Uterus (tissue), 4 donors: ENCODE data around the gene NCAM2. TPM values are rescaled to one million over a fixed set of nuclear protein-coding genes. Genes with fewer than 3 reads are reported as not detected.

Source experiments
- DNase-seq, 2 donors: peaks; one replicate each; pipeline ENCODE4 v3.0.0-alpha.2; 2019 to 2020
- H3K27ac ChIP-seq, 2 donors: fragments of 200-600 bp; sonication (generic); 1 replicate in 1 of 2; 2 replicates in 1 of 2; pipeline ENCODE4 v1.5.1; 2016 to 2018
- H3K27me3 ChIP-seq, 2 donors: fragments of 200-600 bp; sonication (generic); one replicate each; pipeline ENCODE4 v1.5.1; 2018 to 2019; ENCODE audit warnings: control low read depth in 1 of 2
- H3K36me3 ChIP-seq, 2 donors: fragments of 200-600 bp; sonication (generic); one replicate each; pipeline ENCODE4 v1.5.1; 2019; ENCODE audit warnings: control low read depth in 1 of 2
- H3K4me1 ChIP-seq, 2 donors: fragments of 200-600 bp; sonication (generic); one replicate each; pipeline ENCODE4 v1.5.1; 2018 to 2019; ENCODE audit warnings: control low read depth in 1 of 2
- H3K4me3 ChIP-seq, 2 donors: fragments of 200-600 bp; sonication (generic); 1 replicate in 1 of 2; 2 replicates in 1 of 2; pipeline ENCODE4 v1.5.1; 2018 to 2019; ENCODE audit warnings: mild to moderate bottlenecking in 1 of 2
- H3K9me3 ChIP-seq, 2 donors: fragments of 200-600 bp; sonication (generic); one replicate each; pipeline ENCODE4 v1.5.1; 2019; ENCODE audit warnings: control low read depth in 1 of 2
- POLR2A ChIP-seq, 2 donors: fragments of 450-650 bp; IDR thresholded peaks; one replicate each; pipeline ENCODE4 v1.6.1; 2016; ENCODE audit warnings: antibody characterized with exemption in 2 of 2, mild to moderate bottlenecking in 1 of 2, moderate library complexity in 1 of 2
- intact Hi-C: fragments of 100-400 bp; cut with DNase I; formaldehyde crosslinking; loops from one replicate; pipeline ENCODE4 v1.15.1; 2023; ENCODE audit warnings: low total_unique reads
- total RNA-seq, 4 donors: library from RNA; depleted of rRNA in 3 of 4; stranded (reverse); fragments of >200 nt in 3 of 4; gene quantifications; one replicate each; pipeline versions ENCODE4 v1.1.0 to v1.2.4, GENCODE V29; 2014 to 2023
- TF ChIP-seq, protein P1 (sequence below), 4 experiments: fragments of 200-600 bp in 2 of 4; fragments of 450-650 bp in 2 of 4; sonication (generic) in 2 of 4; IDR thresholded peaks; one replicate each; pipeline ENCODE4 v1.5.1; 2016 to 2019; ENCODE audit warnings: antibody characterized with exemption in 4 of 4, mild to moderate bottlenecking in 2 of 4, moderate library complexity in 1 of 4
- donor health status: DM: yes; HTN: yes; CAD: no.

The NCAM2 gene
- total RNA-seq, 4 donors from 2014 or later: 1.2 to 214 (median 26.1) TPM

DNA sequence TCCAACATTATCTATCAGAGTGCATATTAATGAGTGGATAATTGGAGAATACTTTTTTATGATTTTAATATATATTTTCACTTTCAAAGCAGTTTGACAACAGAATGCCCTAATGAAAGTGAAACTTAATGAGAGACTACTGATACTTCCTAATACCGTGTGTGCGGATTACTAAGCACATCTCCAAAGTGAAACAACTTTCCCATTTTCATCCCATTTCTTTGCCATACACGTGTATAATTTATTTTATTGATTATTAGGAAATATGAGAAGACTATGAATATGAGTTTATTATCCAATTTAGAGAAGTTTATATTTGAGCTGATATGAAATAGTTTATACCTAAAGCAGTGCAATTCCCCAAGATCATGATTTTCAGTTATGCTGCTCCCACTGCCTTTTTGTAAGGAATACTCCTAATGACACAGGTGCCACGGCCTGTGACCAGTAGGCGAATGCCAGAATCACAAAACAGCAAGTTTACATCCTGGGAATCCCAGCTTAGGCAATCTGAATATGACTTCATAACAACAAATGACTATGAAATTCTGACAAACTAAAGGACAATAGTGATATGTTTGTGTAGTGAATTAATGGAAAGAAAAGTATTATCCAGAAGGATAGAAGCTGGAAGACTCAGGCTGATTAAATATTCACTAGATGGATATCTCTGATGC, 202.9 kb downstream of the NCAM2 start:
- intact Hi-C loops: no loop called here
- Histone ChIP-seq H3K36me3 (no peaks in the 10 kb centered on the region), H3K4me3 (peak overlapping the region in 1 of 2 donors; percentile 18), H3K9me3 (no peaks in the 10 kb centered on the region), H3K4me1 (no peaks in the 10 kb centered on the region), H3K27ac (peak overlapping the region in 1 of 2 donors; percentile 40), H3K27me3 (no peaks in the 10 kb centered on the region)
- TF ChIP-seq, protein P1, sequence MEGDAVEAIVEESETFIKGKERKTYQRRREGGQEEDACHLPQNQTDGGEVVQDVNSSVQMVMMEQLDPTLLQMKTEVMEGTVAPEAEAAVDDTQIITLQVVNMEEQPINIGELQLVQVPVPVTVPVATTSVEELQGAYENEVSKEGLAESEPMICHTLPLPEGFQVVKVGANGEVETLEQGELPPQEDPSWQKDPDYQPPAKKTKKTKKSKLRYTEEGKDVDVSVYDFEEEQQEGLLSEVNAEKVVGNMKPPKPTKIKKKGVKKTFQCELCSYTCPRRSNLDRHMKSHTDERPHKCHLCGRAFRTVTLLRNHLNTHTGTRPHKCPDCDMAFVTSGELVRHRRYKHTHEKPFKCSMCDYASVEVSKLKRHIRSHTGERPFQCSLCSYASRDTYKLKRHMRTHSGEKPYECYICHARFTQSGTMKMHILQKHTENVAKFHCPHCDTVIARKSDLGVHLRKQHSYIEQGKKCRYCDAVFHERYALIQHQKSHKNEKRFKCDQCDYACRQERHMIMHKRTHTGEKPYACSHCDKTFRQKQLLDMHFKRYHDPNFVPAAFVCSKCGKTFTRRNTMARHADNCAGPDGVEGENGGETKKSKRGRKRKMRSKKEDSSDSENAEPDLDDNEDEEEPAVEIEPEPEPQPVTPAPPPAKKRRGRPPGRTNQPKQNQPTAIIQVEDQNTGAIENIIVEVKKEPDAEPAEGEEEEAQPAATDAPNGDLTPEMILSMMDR (IDR thresholded peaks at IDR 0.05): no peak
- TF ChIP-seq POLR2A (IDR thresholded peaks at IDR 0.05): no peak
- DNase-seq: no peak

DNA sequence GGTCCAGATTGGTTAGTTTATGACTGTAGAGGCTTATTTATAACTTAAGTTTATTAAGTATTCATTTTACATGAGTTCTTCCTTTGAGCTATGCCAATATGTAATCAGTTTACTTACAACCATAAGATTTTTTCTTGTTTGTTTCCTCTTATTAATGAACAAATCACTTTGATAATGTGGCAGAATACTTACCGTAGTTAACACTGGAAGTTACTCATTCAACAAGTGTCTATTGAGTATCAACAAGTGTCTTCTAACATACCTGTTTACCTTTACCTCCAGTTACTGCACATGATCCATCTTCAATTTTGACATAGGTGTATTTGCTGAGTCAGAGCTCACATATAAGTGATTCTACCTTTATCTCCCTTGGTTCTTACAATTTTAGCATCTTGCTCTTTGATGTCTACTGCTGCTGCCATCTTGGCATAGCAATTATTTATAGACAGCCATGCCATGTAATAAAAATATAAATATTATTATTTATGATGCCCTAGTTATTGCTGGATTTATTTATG, 205.7 kb downstream of the NCAM2 start:
- Histone ChIP-seq H3K36me3 (no peaks in the 10 kb centered on the region), H3K4me3 (no peak overlapping the region), H3K9me3 (no peaks in the 10 kb centered on the region), H3K4me1 (no peaks in the 10 kb centered on the region), H3K27me3 (no peaks in the 10 kb centered on the region), H3K27ac (no peak overlapping the region)
- no peak for DNase-seq
- TF ChIP-seq, protein P1 (IDR thresholded peaks at IDR 0.05): no peak
- no peak for TF ChIP-seq POLR2A (IDR thresholded peaks at IDR 0.05)
- intact Hi-C loops: no loop called here

DNA sequence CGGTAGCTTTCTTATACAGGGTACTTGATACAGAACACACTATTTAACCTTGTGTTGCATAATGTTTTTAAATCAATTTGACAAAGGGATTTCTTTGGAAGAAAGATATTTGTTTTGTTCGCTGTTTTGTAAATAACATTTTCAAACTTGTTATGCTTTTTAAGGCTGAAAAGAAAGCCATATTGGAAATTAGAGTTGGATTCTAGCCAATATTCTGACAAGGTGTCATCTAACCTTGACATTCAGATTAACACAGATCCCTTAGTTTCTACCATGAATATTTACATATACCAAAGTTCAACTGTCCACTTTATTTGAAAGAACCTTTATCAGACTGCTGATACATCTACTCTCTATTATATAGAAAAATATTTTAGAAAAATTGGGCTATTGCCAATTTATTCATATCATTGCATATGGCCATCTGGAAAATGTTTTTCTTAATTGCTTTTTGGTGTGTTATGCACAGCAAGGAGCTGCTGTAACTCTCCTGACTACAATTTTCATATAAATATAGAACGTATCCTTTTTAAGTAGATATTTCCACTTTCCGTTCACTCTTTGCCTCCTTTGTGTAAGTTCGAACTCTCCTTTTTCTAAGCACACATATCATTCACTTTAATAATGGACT, 206.3 kb downstream of the NCAM2 start:
- H3K36me3 ChIP-seq: no peaks in the 10 kb centered on the region
- H3K4me1 ChIP-seq: no peaks in the 10 kb centered on the region
- no peak for DNase-seq
- intact Hi-C loops: no loop called here
- H3K4me3 ChIP-seq: no peak overlapping the region
- no peak overlapping the region for H3K27ac ChIP-seq
- TF ChIP-seq, protein P1 (IDR thresholded peaks at IDR 0.05): no peak
- no peak for TF ChIP-seq POLR2A (IDR thresholded peaks at IDR 0.05)
- H3K9me3 ChIP-seq: no peaks in the 10 kb centered on the region
- no peaks in the 10 kb centered on the region for H3K27me3 ChIP-seq

DNA sequence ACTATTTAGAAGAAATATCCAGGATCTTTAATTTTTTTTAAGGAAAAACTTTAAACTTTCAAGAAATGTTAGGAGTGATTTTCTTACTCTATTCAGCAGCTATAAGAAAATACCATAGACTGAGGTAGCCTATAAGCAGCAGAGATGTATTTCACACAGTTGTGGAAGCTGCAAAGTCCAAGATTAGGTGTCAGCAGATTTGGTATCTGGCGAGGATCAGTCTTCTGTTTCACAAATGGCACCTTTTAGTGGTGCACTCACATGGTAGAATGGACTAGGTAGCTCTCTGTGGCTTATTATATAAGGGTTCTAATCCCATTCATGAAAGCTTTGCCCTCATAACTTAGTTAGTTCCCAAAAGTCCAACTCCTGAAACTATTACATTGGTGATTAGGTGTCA, 207.4 kb downstream of the NCAM2 start:
- no peak overlapping the region for H3K27ac ChIP-seq
- TF ChIP-seq POLR2A (IDR thresholded peaks at IDR 0.05): no peak
- TF ChIP-seq, protein P1 (IDR thresholded peaks at IDR 0.05): no peak
- DNase-seq: no peak
- no peaks in the 10 kb centered on the region for H3K27me3 ChIP-seq
- H3K9me3 ChIP-seq: no peaks in the 10 kb centered on the region
- intact Hi-C loops: no loop called here
- no peaks in the 10 kb centered on the region for H3K36me3 ChIP-seq
- H3K4me1 ChIP-seq: no peaks in the 10 kb centered on the region
- no peak overlapping the region for H3K4me3 ChIP-seq

DNA sequence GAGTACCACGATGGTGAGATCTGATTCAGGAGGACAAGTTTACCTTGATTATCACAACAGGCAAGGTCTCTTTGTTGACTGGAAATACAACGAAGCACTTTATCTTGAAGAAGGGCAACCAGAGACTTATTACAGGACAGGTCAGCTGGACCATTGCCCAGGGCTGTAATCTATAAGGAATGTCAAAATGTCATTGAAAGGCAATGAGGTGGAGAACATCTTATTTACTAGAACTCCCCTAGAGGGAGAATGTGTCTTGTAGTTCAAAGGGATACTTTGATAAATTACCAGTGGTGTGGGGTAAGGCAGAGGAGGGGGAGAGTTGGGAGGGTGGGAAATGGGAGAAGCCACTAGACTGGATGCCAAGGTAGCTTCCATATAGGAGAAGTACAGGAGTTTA, 212.3 kb downstream of the NCAM2 start:
- no peaks in the 10 kb centered on the region for H3K27me3 ChIP-seq
- H3K4me3 ChIP-seq: no peak overlapping the region
- H3K36me3 ChIP-seq: no peaks in the 10 kb centered on the region
- no peak overlapping the region for H3K27ac ChIP-seq
- DNase-seq: no peak
- TF ChIP-seq, protein P1 (IDR thresholded peaks at IDR 0.05): no peak
- no peak for TF ChIP-seq POLR2A (IDR thresholded peaks at IDR 0.05)
- H3K4me1 ChIP-seq: no peaks in the 10 kb centered on the region
- no peaks in the 10 kb centered on the region for H3K9me3 ChIP-seq
- intact Hi-C loops: no loop called here
